MM.1S (cell line): ENCODE results near the gene WDR1.

Source experiments
- EZH2phosphoT487 ChIP-seq: fragments of 300-600 bp; sonication (generic); IDR thresholded peaks from 2 replicates; pipeline ENCODE4 v1.6.1; 2018; ENCODE audit warnings: antibody characterized with exemption, low read length
- TF ChIP-seq, protein P1 (sequence below): fragments of 300-600 bp; sonication (generic); IDR thresholded peaks from 2 replicates; pipeline ENCODE4 v1.5.1; 2016; ENCODE audit warnings: antibody characterized with exemption, low read length, mixed read lengths

DNA sequence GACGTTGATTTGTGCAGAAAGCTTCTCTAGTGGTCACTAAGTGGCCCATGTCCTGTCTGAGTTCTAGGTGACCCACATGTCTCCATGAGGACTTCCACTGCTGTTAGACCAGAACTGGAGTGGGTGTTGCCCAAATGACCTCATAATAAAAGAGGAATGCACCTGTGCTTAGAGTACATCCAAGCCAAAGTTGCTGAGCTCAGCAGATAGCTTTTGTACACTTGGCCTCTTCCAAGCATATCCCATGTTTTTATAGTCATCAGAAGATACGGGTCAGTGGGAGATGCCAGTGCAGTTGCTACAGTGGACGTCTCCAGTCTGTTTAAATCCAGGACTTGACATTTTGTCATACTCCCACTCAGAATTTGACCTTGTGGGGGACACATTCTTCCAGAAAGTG, 37.6 kb upstream of the WDR1 start:
- TF ChIP-seq, protein P1, sequence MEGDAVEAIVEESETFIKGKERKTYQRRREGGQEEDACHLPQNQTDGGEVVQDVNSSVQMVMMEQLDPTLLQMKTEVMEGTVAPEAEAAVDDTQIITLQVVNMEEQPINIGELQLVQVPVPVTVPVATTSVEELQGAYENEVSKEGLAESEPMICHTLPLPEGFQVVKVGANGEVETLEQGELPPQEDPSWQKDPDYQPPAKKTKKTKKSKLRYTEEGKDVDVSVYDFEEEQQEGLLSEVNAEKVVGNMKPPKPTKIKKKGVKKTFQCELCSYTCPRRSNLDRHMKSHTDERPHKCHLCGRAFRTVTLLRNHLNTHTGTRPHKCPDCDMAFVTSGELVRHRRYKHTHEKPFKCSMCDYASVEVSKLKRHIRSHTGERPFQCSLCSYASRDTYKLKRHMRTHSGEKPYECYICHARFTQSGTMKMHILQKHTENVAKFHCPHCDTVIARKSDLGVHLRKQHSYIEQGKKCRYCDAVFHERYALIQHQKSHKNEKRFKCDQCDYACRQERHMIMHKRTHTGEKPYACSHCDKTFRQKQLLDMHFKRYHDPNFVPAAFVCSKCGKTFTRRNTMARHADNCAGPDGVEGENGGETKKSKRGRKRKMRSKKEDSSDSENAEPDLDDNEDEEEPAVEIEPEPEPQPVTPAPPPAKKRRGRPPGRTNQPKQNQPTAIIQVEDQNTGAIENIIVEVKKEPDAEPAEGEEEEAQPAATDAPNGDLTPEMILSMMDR = no peak
- TF ChIP-seq EZH2phosphoT487 = no peak
